Right cardiac atrium (tissue), 5 donors: ENCODE measurements around the gene MTA2. TPM values are rescaled to one million over a fixed set of nuclear protein-coding genes. Genes with fewer than 3 reads are reported as not detected.
A peak's percentile ranks its signal among the peaks of the same experiment; 100 is the strongest.
"Not testable (repeated sequence)": the region's sequence is repeated elsewhere in the genome, so short reads cannot be mapped to it uniquely, and the experiment has no call there.

Source experiments
- ATAC-seq, 2 donors: fragments of 200-7000 bp; cut with Tn5 transposase; one replicate each; pipeline versions ENCODE4 v1.8.0 to v1.9.1; 2020; ENCODE audit warnings: moderate library complexity in 2 of 2, mild to moderate bottlenecking in 1 of 2
- DNase-seq, 3 donors: peaks; one replicate each; pipeline ENCODE4 v3.0.0-alpha.2; 2020
- H3K27ac ChIP-seq: one replicate; pipeline ENCODE4 v1.5.1; 2013; ENCODE audit warnings: mild to moderate bottlenecking, low read length, control low read depth, moderate library complexity
- H3K27me3 ChIP-seq: one replicate; pipeline ENCODE4 v1.6.1; 2013; ENCODE audit not compliant: control insufficient read depth, insufficient read depth
- H3K4me1 ChIP-seq: one replicate; pipeline ENCODE4 v1.6.1; 2013; ENCODE audit warnings: low read length; ENCODE audit not compliant: control insufficient read depth, insufficient read depth
- H3K4me3 ChIP-seq: one replicate; pipeline ENCODE4 v1.5.1; 2013; ENCODE audit warnings: low read length, control low read depth
- H3K9me3 ChIP-seq: one replicate; pipeline ENCODE4 v1.6.1; 2013; ENCODE audit warnings: low read length; ENCODE audit not compliant: control insufficient read depth
- WGBS: extraction: QIAGEN DNeasy Blood & Tissue Kit; methylation state at CpG from one replicate; pipeline ENCODE4 v1.1.7; 2013; 5-methylcytosine and 5-hydroxymethylcytosine counted together
- intact Hi-C, 4 donors: fragments of 100-400 bp; cut with DNase I; formaldehyde crosslinking; loops; one replicate each; pipeline versions ENCODE4 v1.11.0 to v1.14.0; 2022 to 2023
- polyA plus RNA-seq: library from polyadenylated mRNA; stranded (reverse); fragments of 200-250 nt; gene quantifications from one replicate; pipeline ENCODE4 v1.2.3, GENCODE V29; 2013
- total RNA-seq, 4 donors: library from RNA; stranded (reverse); fragmentation: NEBNext Ultra II Directional; extraction: Animal tissue kit (Norgen Biotek cat#: 25700); gene quantifications; one replicate each; pipeline ENCODE4 v1.2.1, GENCODE V29; 2021
- donor health status: healthy with polysubstance abuse.
- donor health status: DM: no; HTN: yes; CAD: no.
- donor health status: DM: no; HTN: no; CAD: no.
- donor health status: DM: no; HTN: yes; CAD: no; lungs with severe emphysema.
- donor health status: DM: yes; HTN: yes; CAD: no.

Gene MTA2
- total and polyA plus RNA-seq, 5 donors = 24.1 to 47.6 (median 38.0) TPM

DNA sequence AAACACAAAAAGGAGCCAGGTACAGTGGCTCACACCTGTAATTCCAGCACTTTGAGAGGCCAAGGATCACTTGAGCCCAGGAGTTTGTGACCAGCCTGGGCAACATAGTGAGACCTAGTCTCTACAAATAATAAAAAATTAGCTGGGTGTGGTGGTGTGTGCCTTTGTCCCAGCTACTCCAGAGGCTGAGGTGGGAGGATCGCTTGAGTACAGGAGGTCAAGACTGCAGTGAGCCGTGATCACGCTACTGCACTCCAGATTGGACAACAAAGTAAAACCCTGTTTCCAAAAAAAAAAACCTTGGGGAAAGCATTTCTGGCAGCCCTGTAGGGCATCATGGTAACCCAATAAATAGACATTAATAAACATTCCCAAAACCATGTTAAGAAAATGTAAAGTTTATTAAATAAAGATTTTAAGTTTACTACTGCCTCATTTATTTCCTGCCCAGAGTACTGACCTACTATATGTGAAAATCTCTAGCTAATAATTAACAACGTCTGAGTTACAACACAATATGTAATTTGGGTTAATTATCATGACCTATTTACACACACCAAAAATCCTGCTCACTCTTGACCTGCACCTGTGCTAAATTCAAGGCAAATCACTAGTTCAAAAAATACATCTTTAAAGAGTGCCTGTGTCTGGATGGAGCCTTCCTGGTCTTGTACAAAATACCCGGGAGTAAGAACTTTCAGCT, 36.4 kb downstream of the MTA2 start:
- intact Hi-C loops = loop anchor here in 1 of 4 donors (10.0 kb wide), 1 partner anchor 70 kb away; no protein-coding TSS in a partner anchor
- Histone ChIP-seq H3K4me1 (no peaks in the 10 kb centered on the region), H3K4me3 (no peak overlapping the region), H3K27ac (no peak overlapping the region), H3K9me3 (no peaks in the 10 kb centered on the region), H3K27me3 (no peaks in the 10 kb centered on the region)
- ATAC-seq (no peak), DNase-seq (no peak)
- 68% methylated on average over 5 of the region's 5 CpGs for WGBS

DNA sequence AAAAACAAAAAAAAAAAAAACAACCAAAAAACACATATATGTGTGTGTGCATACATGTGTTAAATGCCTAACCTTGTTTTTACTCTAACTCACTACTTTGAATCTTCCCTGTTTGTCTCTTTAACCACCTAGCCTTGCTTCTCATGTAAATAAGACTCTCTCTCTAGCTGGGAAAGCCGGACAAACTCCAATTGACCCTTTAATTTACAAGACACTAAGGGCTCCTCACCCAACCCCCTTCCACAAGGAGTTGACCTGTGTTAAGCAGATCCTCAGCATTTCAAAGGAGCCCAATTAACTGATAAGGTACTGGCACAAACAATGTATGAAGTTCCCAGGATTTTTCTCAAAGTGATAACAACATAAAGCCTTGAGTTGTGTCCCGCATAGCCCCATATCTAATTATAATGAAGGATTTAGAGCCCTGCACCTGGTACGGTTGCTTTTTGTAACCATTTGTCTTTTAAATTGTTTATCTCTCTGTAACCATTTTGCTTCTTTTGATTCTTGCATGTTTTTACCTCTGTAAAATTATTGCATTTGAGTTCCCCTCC, 39.9 kb downstream of the MTA2 start:
- not testable (repeated sequence) for DNase-seq, ATAC-seq, H3K4me1 ChIP-seq, H3K9me3 ChIP-seq, H3K4me3 ChIP-seq, H3K27me3 ChIP-seq, H3K27ac ChIP-seq
- intact Hi-C loops = loop anchor here in 2 of 4 donors (2.0 to 10.0 kb wide), 2 partner anchors 67 to 137 kb away; no protein-coding TSS in a partner anchor
- WGBS = 74% methylated on average over 3 of the region's 3 CpGs

DNA sequence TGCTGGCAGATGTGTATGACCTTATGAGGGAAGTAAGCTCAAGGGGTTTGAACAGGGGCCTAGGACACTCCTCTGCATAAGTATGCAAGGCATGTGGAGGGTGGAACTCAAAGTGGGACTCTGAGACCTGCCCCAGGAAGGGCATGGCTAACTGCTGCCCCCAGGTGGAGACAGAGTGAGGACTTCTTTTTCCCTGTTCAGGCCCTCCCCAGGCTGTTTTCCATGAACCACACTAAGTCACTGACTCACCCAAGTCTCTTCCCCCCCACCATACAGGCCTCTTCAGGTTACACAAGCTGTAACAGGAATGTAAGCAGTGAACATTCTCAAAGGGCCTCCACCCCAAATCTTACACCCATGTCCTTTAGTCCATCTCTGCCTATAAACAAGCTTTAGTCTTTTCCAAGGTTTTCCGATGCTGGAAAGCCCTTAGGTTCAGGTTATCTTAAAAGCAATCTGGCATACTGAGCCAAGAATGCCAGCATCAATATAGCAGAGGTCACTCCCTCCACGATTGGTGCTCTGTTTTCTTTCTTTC, 41.0 kb downstream of the MTA2 start:
- H3K9me3 ChIP-seq = no peaks in the 10 kb centered on the region
- no peak overlapping the region for H3K4me3 ChIP-seq
- peak overlapping the region; percentile 85 for H3K27ac ChIP-seq
- DNase-seq = peak; percentile 88 to 92 (median 90)
- ATAC-seq = peak; percentile 82 to 84
- H3K4me1 ChIP-seq = peaks cover 18% of the 10 kb centered on the region
- H3K27me3 ChIP-seq = no peaks in the 10 kb centered on the region
- WGBS = 40% methylated on average over 2 of the region's 2 CpGs
- intact Hi-C loops = loop anchor here in 2 of 4 donors (2.0 to 10.0 kb wide), 2 partner anchors 66 to 136 kb away; no protein-coding TSS in a partner anchor

DNA sequence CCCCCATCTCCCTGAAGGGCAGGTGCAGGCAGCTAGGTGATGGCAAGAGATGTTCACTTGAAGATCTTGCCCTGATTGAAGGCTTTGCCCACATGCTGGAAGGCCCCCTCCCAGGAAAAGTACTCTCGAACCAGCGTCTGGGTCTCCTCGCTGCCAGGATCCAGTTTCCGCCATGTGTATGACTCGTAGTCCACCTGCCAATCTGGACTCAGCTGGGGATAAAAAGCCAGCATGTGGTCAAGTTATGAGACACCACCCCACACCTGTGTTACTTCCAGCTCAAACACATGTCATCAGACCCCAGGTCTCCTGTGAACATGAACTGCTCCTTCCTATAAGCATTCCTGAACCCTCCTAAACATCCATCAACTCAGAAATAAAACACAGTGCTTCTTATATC, 42.0 kb downstream of the MTA2 start:
- not testable (repeated sequence) for H3K4me3 ChIP-seq

DNA sequence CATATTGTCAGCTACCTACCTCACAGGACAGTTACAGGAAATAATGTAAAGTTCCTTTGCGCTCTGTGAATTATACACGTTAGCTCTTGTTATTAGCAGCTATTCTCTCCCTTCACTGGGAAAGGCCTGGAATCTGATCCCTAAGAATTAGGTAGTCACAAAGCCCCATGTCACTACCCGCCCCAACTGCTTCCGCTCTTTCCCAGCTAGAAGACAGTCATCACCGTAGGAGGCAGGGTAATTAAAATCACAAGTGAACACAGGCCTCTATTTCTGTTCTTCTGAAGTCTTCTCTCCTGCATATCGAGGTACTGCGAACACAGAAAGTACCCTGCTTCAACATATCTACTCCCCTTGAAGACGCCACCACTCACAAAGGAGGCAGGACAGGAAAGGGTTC, 42.5 kb downstream of the MTA2 start:
- Histone ChIP-seq H3K4me3 (no peak overlapping the region), H3K27ac (peak overlapping the region; percentile 25), H3K4me1 (peaks cover 29% of the 10 kb centered on the region), H3K9me3 (no peaks in the 10 kb centered on the region), H3K27me3 (no peaks in the 10 kb centered on the region)
- ATAC-seq (no peak), DNase-seq (no peak)
- WGBS = 83% methylated on average over 8 of the region's 8 CpGs
- intact Hi-C loops = loop anchor here in 1 of 4 donors (10.0 kb wide), 1 partner anchor 134 kb away; no protein-coding TSS in a partner anchor

More for the DNA sequence above, 42.0 kb downstream of the MTA2 start:
- ATAC-seq, H3K27me3 ChIP-seq, H3K9me3 ChIP-seq, DNase-seq: not testable (repeated sequence)
- intact Hi-C loops = loop anchor here in 3 of 4 donors (2.0 to 10.0 kb wide), 3 partner anchors 65 to 135 kb away; no protein-coding TSS in a partner anchor
- WGBS = 81% methylated on average over 5 of the region's 5 CpGs
- H3K4me1 ChIP-seq = peaks cover 25% of the 10 kb centered on the region
- H3K27ac ChIP-seq = peak overlapping the region; percentile 79

DNA sequence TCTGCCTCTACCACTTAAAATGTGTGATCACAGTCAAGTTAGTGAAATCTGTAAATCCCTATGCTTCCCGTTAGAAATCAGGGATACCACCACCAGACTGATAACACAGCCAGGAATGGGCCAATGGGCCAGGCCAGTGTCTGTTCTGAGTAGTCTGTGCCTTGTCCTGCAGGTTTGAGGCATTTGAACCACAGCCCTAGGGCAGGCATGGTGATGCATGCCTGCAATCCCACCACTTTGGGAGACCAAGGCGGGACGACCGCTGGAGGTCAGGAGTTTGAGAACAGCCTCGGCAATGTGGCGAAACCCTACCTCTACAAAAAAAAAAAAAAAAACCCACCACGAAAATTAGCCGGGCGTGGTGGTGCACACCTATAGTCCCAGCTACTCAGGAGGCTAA, 43.0 kb downstream of the MTA2 start:
- no peak for ATAC-seq
- Histone ChIP-seq H3K4me1 (peaks cover 34% of the 10 kb centered on the region), H3K27me3 (no peaks in the 10 kb centered on the region), H3K9me3 (no peaks in the 10 kb centered on the region), H3K27ac (no peak overlapping the region), H3K4me3 (no peak overlapping the region)
- intact Hi-C loops = loop anchor here in 1 of 4 donors (10.0 kb wide), 1 partner anchor 134 kb away; no protein-coding TSS in a partner anchor
- 87% methylated on average over 9 of the region's 9 CpGs for WGBS
- DNase-seq = no peak

DNA sequence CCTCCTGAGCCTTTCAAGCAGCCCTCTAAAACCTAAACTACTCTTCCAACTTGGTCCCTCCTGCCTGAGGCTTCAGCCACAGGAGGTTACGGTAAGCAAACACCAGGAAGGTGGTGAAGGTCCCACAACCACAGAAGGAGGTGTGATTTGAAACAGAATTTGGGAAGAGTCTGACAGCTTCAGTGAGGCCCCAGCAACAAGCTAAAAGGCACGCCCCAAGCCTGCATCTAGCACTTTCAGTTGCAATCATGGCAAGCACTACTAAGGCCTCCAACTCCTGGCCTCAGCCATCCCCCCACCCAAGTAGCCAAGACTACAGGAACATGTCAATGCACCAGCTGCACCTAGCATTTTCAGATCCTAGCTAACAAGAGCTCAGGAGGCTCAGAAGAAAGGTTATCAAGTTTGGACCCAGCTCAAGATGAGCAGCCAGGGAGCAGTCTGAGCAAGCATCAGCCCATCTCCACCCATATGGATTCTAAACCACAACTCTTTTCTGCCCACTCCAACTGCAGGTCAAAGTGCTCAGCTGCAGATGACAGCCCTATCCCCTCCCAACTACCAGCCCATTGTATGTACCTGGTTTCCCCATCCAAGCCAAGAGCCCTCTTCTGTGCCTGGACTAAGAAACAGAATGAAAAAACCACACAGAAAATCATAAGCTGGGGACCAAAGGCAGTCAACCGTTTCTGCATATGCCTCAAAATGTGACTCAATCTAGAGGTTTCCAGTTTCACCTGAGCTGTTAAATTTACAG, 44.6 kb downstream of the MTA2 start:
- intact Hi-C loops = loop anchor here in 1 of 4 donors (10.0 kb wide), 1 partner anchor 132 kb away; no protein-coding TSS in a partner anchor
- Histone ChIP-seq H3K4me1 (peaks cover 44% of the 10 kb centered on the region), H3K27me3 (no peaks in the 10 kb centered on the region), H3K27ac (peak overlapping the region; percentile 83), H3K4me3 (no peak overlapping the region), H3K9me3 (no peaks in the 10 kb centered on the region)
- 56% methylated on average over 3 of the region's 3 CpGs for WGBS
- DNase-seq = no peak
- ATAC-seq = no peak

DNA sequence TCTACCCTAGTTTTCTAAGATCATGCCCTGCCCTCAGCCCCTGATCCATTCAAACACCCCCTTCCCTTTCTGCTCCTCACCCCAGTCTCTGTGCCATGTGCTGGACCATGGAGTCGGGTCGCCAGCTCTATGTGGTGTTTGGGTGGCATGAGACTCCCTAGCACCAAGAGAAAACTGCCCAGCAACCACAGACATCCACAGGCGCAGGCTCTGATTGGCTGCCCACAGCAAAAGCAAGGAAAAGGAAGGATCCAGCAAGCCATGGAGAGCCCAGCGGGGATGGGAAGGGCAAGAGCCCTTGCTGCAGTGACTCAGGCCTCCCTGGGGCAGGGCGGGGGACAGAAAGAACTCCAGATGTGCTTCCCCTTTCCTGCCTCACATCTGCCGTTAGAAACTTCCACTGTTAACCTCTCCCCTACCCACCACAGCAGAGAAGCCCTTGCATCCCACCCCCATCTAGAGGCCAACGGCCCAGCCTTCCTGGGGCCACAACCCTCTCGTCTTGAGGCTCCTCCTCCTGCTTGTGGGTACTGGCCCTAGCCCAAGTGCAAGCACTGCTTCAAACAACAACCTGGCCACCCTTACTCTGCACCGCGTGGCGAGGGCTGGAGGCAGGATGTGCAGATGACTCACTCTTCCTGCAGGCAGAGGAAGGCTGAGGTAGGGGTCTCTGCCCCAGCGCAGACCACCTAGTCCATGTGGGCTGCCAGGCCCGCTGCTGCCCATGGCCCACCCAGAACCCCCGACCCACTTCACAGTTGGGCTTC, 45.4 kb downstream of the MTA2 start:
- ATAC-seq = peak; percentile 77 to 82
- DNase-seq = peak; percentile 93 to 95 (median 95)
- intact Hi-C loops = loop anchor here in 1 of 4 donors (10.0 kb wide), 1 partner anchor 131 kb away; no protein-coding TSS in a partner anchor
- Histone ChIP-seq H3K9me3 (no peaks in the 10 kb centered on the region), H3K27ac (peak overlapping the region; percentile 83), H3K4me3 (no peak overlapping the region), H3K4me1 (peaks cover 48% of the 10 kb centered on the region), H3K27me3 (no peaks in the 10 kb centered on the region)
- 17% methylated on average over 14 of the region's 14 CpGs for WGBS

DNA sequence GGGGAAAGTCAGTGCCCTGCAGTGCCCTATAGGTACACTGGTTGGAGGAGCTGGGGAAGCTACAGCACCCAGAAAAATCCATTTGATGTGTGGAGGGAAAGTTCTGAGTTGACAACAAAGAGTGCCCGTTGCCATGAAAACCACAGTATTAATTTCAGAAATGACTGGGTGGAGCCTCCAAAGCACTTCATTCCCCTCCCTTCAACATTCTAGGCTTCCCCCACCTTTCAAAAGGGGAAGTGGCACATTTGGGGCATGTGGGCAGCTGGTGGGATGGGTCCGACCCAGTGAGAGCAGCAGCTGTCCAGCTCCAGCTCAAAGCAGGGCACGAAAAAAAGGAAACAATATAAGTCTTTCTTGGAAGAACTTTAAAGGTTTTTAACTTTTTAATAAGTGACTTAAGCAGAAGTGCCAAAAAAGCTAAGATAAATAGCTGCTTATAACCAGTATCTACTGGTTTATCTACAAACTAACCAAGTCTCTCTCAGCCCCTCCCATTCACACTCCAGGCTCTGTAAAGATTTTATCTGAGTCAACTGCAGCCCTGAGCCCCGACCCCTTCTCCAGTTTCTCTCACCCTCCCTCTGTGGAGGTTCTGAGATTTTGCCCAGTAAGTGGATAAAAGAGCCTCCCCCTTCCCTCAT, 46.1 kb downstream of the MTA2 start:
- Histone ChIP-seq H3K27ac (peak overlapping the region; percentile 83), H3K4me1 (peaks cover 48% of the 10 kb centered on the region), H3K4me3 (no peak overlapping the region), H3K27me3 (no peaks in the 10 kb centered on the region), H3K9me3 (no peaks in the 10 kb centered on the region)
- peak in 1 of 3 donors; percentile 68 for DNase-seq
- ATAC-seq = no peak
- 30% methylated on average over 4 of the region's 4 CpGs for WGBS
- intact Hi-C loops = loop anchor here in 1 of 4 donors (10.0 kb wide), 1 partner anchor 131 kb away; no protein-coding TSS in a partner anchor
